CD4-positive, alpha-beta T cell treated with Interleukin-4 for 1 hour (primary cell): Measurements from ENCODE around the gene RNF123.
A peak's percentile ranks its signal among the peaks of the same experiment; 100 is the strongest.

ENCODE experiments used
- DNase-seq, 2 donors: peaks; one replicate each; pipeline ENCODE4 v3.0.0-alpha.2; 2020 to 2022

RNF123 gene

GRCh38 chr3:49705390-49705960 is 16.1 kb downstream of the RNF123 start:
- DNase-seq = no peak

- DNase-seq = no peak
These were observed 17.2 kb downstream of the RNF123 start for GRCh38 chr3:49706456-49707112.

GRCh38 chr3:49707113-49707480 is 17.7 kb downstream of the RNF123 start:
- DNase-seq = no peak

DNA sequence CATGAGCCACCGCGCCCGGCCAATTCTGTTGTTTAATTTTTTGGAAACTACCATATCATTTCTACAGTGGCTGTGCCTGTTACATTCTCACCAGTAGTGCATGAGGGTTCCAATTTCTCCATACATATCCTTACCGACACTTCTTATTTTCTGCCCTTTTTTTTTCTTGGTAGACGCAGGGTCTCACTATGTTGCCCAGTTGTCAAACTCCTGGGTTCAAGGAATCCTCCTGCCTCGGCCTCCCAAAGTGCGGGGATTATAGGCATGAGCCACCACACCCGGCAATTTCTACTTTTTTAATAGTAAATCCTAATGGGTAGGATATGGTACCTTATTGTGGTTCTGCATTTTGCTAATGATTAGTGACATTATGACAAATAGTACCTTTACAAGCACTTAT is 20.5 kb downstream of the RNF123 start:
- DNase-seq = no peak

- DNase-seq = no peak
These were observed 22.1 kb downstream of the RNF123 start for GRCh38 chr3:49711489-49711888.

GRCh38 chr3:49712166-49712565 is 22.8 kb downstream of the RNF123 start:
- DNase-seq = no peak

DNA sequence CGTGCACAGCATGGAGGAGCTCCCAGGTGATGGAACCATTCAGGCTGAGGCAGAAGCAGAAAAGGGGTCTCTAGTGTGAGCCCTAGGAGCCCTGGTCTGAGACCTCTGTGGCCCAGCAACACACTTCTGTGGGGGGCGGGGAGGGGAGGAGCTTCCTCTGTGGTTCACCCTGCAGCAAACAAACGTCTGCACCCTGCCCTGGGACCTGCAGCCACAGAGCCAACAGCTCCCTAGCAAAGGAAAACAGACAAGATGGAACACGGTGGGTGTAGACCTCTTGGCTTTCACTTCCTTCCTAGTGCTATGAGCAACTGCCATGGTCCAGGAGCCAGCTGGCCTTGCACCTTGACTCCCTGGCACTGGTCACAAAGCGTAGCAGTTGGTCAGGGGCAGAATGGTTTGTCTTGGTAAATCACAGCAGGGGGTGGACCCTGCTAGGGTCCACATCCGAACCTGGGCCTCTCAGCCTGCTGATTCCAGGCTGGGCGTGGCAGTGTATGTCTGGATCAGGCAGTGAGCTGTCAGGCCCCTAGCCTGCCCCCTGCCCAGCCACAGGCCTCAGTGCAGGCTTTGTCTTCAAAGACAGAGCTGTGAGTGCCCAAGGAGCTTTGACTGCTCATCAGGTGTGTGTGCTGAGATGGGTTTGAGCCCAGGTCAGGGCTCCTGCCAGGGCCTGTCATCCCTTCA is 23.4 kb downstream of the RNF123 start:
- no peak for DNase-seq

- DNase-seq = no peak
These were observed 24.2 kb downstream of the RNF123 start for GRCh38 chr3:49713336-49714105.

DNA sequence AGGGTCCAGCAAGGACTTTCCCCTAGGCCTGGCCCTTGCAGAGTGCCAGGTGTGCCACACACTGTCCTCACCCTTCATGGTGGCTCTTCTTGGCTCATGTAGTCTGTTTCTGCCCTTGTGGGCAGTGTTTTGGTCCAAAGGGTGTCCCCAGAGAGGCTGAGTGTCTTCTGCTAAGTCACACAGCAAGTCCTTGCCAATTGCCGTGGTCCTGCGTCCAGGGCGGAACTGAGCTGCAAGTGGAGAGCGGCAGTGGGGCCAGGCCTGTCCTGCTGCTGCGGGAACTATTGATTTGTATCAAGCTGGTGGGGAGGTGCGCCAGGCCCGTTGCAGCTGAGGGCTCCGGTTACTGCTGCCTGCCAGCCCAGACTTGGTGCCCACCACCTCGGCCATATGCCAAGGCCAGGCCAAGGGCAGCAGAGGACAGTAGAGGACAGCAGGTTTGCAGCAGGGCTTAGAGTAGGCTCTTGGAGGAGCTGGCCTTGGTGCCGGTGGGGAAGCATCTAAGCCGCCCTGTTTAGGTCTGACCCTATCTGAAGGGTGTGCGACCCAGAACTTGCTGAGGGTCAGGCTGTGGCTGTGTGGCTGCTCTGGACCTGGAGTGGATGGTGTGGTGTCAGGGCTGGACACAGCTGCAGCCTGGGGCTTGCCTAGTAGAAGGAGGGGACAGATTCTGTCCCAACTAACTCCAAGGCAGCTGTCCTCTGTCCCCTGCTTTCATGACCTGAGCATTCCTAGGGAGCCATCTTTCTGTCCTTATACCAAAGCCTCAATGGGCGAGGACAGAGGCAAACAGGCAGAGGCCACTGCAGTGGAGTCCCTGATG is 25.6 kb downstream of the RNF123 start:
- no peak for DNase-seq

GRCh38 chr3:49715611-49716121 is 26.3 kb downstream of the RNF123 start:
- DNase-seq = no peak

GRCh38 chr3:49716169-49716568 is 26.8 kb downstream of the RNF123 start:
- DNase-seq = no peak

DNA sequence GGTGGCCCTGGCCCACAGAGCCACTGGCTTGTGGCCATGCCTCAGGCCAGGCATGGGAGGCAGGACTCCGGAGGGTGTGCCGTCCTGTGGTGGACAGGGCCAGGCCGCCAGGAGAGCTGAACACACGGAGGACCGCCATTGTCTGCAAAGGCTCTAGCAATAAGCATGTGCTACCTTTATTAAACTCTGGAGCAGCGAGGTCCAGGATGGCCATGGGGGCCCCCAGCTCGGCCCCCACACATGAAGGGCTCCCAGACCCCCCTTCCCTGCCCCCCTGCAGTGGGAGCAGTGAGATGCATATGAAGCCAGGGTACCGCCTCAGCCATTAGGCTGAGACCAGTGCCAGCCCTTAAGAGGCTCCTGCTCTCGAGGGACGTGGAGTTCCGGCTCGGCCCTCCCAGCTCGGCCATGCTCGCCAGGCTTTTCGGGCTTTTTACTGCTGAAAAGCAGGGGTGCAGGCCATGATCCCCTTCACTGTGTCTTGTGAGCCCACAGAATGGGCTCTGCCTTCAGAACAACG is 27.4 kb downstream of the RNF123 start:
- DNase-seq = no peak

DNA sequence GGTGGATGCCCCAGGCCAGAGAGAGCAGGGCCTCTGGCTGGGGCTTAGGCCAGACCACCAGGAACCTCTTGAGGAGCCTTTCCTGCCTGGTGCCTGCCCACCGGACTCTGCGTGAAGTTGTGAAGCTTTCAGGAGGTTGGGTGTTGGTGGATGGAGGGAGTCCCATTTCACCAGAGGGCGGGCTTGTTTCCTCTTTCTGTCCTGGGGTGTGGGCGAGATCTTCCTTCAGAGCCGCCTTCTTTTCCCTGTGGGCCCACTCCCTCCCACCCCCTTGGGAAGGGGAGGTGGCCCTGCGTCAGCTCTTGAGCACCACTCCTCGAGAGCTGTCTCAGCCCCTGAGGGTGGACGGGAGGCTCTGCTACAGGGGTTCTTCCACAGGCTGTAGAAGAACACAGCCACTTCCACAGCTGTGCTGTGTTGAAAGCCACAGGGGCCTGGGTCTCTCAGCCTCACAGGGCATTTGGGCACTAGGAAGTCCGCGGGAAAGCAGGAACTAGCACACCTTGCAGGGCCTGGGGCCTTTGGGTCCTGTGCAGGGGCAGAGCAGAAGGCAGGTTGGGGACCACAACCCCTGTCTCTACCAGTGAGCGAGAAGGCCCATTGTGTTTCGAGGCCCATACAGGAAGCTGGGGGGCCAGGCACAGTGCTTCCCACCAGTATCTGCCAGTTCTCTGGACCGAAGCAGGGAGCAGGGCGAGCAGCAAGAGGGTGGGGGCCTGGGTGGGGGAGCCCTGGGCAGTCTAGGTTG is 28.0 kb downstream of the RNF123 start:
- DNase-seq = no peak

DNA sequence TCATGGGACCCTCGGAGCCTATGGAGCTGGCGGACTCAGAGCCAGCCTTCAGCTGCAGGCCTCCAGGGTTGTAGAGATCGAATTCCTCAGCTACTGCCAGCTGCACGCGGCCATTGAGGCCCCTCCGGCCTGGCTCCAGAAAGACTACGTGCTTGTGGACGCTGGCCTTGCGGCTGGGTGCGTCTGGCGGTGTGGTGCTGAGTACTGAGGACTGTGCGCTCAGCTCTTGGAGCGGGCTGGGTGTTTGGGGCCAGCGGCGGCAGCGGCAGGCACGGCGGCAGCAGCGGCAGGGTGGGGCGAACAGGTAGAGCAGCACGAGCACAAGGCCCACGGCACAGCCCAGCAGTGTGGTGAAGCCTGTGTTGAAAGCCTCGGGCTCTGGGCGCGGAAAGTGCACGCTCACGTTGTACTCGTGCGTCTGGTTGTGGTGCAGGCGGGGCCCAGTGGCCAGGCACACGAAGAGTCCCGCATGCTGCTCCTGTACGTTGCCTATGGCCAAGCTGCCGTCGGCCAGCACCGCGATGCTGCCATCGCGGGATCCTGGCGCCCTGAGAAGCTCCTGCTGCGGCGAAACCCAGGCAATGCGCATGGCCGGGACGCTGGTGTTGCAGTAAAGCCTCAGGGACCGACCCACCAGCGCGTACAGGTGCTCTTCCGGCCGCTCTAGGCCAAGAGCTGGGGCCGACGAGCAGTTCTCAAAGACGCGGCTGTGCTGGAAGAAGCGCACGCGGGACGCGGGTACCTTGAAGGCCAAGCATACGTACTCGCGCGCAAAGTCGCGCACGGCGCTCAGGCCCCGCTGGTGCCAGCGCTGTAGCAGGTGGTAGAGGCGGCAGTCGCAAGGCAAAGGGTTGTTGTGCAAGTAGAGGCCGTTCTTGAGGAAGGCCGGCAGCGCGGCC is 28.9 kb downstream of the RNF123 start:
- no peak for DNase-seq

- DNase-seq = peak in 1 of 2 donors; percentile 19
These were observed 29.5 kb downstream of the RNF123 start for GRCh38 chr3:49718858-49719213.

DNA sequence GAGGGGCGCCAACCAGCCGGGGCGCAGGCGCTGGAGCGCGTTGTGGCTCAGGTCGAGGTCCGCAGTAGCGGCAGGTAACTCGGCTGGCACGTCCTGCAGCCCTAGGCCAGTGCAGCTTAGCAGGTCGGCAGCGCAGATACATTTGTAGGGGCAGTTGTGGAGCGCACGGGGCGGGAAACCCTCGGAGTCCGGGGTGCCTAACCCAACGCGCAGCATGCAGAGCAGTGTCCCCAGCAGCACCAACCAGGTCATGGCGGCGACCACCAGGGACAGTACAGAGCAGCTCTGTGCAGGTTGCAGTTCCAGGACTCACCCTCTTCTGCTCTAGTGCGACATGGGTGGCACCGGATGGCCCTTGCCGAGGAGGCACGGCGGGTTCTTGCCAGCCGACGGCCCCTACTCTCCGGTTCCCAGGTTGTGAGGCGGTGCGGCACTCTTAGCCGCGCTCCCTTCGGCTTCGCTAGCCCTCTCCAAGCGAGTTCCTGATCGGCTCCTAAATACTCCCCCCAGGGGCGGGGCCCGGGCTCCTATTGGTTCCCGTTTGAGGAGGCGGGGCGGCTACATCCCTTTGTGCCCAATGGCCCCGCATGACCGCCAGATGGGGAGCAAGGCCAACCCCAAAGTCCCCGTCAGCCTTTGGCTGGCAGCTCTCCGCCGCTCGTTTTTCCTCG is 30.0 kb downstream of the RNF123 start, which contains the start of gene AMIGO3:
Gene AMIGO3, minus strand, starts transcription at position 471 of the 671 bp plus-strand sequence. Its CDS starts 219 bp downstream, at position 252.
- peak; percentile 89 to 92 for DNase-seq

DNA sequence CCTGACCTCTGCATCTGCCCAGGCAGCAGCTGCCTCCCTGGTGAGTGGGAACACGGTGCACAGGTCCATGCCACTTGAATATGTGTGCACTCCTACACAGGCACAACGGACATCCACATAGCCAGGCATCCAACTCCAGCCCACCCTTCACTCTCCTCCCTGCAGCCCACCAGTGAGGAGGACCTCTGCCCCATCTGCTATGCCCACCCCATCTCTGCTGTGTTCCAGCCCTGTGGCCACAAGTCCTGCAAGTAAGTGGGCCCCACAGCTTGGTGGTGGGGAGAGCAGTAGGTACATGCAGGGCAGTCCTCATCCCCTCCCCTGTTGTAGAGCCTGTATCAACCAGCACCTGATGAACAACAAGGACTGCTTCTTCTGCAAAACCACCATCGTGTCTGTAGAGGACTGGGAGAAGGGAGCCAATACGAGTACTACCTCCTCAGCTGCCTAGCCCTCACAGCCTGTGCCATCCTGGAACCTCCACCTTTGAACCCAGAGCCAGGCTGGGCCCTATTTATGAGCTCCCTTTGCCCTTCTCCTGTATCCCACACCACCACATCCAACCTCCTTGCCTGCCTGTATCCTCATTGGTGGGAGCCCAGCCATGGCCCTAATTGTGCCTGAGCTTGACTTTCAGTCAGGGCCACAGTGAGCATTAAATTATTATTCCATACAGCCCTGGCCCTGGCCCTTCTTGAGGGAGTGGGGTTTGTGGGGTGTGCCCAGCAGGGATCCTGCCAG is 31.7 kb downstream of the RNF123 start:
- no peak for DNase-seq

DNA sequence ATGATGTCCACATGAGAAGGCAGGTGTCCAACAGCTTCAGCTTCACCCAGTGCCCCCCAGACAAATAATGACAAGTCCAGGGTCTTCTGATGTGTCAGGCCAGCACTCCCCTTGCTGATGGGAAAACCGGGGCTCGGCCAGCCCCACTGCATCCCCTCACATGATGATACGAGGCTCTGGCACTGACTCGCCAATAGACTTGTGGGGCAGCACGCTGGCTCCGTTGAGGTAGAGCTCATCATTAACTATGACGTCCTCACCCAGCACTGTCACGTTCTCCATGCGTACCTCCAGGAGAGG is 32.2 kb downstream of the RNF123 start:
- no peak for DNase-seq
